Colonic mucosa (tissue), 4 donors: ENCODE results near the gene ZFC3H1. TPM values are rescaled to one million over a fixed set of nuclear protein-coding genes. Genes with fewer than 3 reads are reported as not detected.

Source experiments
- DNase-seq: peaks from one replicate; pipeline ENCODE4 v3.0.0-alpha.2; 2020
- H3K27ac ChIP-seq: fragments of 200-600 bp; one replicate; pipeline ENCODE4 v1.8.0; 2021
- H3K27me3 ChIP-seq: fragments of 200-600 bp; one replicate; pipeline ENCODE4 v1.8.0; 2021
- H3K36me3 ChIP-seq: fragments of 200-600 bp; one replicate; pipeline ENCODE4 v1.8.0; 2021
- H3K4me1 ChIP-seq: fragments of 200-600 bp; one replicate; pipeline ENCODE4 v1.8.0; 2021; ENCODE audit warnings: mild to moderate bottlenecking
- H3K4me3 ChIP-seq: fragments of 200-600 bp; one replicate; pipeline ENCODE4 v1.8.0; 2021
- H3K9ac ChIP-seq, 2 donors: one replicate each; pipeline ENCODE4 v1.7.0; 2013; ENCODE audit warnings: control low read depth in 2 of 2, low read depth in 2 of 2, low read length in 2 of 2
- H3K9me3 ChIP-seq: fragments of 200-600 bp; one replicate; pipeline ENCODE4 v1.8.0; 2021
- CTCF ChIP-seq: fragments of 200-600 bp; IDR thresholded peaks from one replicate; pipeline ENCODE4 v1.8.0; 2022; ENCODE audit warnings: antibody characterized with exemption, mild to moderate bottlenecking
- intact Hi-C: fragments of 100-400 bp; cut with DNase I; formaldehyde crosslinking; loops from one replicate; pipeline ENCODE4 v1.14.1; 2022
- total RNA-seq, 2 donors: library from RNA; stranded (reverse); fragmentation: NEBNext Ultra II Directional in 1 of 2; extraction: Animal tissue kit (Norgen Biotek cat#: 25700) in 1 of 2; gene quantifications; one replicate each; pipeline ENCODE4 v1.2.1, GENCODE V29; 2021
- donor health status: healthy.
- donor health status: DM: no; HTN: no; CAD: no.
- donor health status: DM: no; HTN: no; CAD: no.

ZFC3H1 gene
- total RNA-seq, 2 donors from 2014 or later, result 37.8 to 38.8 TPM

DNA sequence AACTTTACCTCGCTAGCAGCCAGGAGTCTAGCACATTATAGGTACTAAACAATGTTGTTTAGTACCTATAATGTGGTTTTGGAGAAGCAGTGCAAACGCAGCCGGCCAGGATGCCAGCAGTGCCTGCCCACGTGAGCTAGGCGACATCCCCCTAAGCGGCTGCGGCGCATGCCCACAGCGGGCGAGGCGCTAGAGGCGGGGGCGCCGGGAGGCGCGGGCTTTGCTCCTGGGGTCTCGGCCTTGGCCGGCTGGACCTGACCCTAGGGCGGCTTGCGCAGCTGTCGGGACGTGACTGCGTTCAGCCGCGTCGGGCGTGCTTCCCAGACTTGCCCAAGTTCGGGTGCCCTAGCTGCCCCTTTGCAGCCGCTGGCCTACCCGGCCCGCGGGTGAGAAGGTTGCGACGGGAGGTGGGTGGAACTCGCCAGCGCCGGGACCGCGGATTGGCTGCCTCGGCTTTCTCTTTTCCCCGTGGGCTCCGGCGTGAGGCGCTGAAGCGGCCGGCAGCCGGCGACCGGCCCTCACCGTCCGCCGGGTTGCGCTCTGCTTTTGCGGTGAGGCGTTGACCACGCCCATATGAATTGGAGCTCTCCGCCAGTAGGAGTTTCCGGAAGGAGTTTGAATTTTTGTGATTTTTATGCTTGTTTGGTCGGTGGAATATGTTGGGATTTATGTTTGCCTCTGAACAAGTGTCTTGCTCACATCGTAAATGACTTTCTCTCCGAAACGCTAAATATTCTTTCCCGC is 22.4 kb upstream of the ZFC3H1 start, which contains the start of gene TMEM19:
TMEM19 (plus strand) TSS at position 169 of the 744 bp plus-strand sequence. CDS start 599 bp downstream, outside the sequence.
- Histone ChIP-seq H3K9me3 (no peaks in the 10 kb centered on the region), H3K27me3 (no peaks in the 10 kb centered on the region), H3K27ac (peak within 1 kb of the TSS; percentile 92), H3K9ac (peak within 1 kb of the TSS; percentile 75 to 94), H3K36me3 (no peaks in the 10 kb centered on the region), H3K4me3 (peak within 1 kb of the TSS; percentile 66), H3K4me1 (peaks cover 7% of the 10 kb centered on the region)
- TF ChIP-seq CTCF, result no peak
- intact Hi-C loops, result loop anchor here (2.0 kb wide), 1 partner anchor 61 kb away; no protein-coding TSS in a partner anchor
- DNase-seq, result peak; percentile 91

- peaks cover 7% of the 10 kb centered on the region for H3K4me1 ChIP-seq
These were observed 21.8 kb upstream of the ZFC3H1 start for GRCh38 chr12:71685312-71685906.

GRCh38 chr12:71684081-71684480 is 20.4 kb upstream of the ZFC3H1 start:
- no peak for DNase-seq
- no peak for TF ChIP-seq CTCF
- Histone ChIP-seq H3K36me3 (no peaks in the 10 kb centered on the region), H3K9me3 (no peaks in the 10 kb centered on the region), H3K9ac (no peak overlapping the region), H3K4me1 (peaks cover 4% of the 10 kb centered on the region), H3K27me3 (no peaks in the 10 kb centered on the region), H3K4me3 (no peak overlapping the region), H3K27ac (no peak overlapping the region)
- intact Hi-C loops, result no loop called here

More at GRCh38 chr12:71685312-71685906, 21.8 kb upstream of the ZFC3H1 start:
- Histone ChIP-seq H3K9me3 (no peaks in the 10 kb centered on the region), H3K27me3 (no peaks in the 10 kb centered on the region), H3K9ac (peak overlapping the region; percentile 75 to 94), H3K36me3 (no peaks in the 10 kb centered on the region), H3K4me3 (peak overlapping the region; percentile 66), H3K27ac (peak overlapping the region; percentile 92)
- peak; percentile 25 for DNase-seq
- no peak for TF ChIP-seq CTCF
- intact Hi-C loops, result no loop called here

DNA sequence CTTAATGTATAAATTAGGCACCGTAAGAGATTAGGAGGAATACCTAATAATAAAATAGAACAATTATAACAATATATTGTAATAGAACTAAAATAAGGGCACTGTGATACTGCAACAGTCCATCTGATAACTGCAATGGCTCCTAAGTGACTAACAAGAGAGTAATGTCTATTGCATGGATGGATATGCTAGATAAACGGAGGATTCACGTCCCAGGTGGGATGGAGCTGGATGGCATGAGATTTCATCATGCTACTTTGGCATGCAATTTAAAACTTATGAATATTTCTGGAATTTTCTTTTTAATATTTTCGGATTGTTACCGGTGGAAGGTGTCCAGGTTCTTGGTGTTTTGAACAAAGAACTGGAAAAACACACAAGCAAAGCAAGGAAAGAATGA is 20.0 kb upstream of the ZFC3H1 start:
- TF ChIP-seq CTCF, result no peak

GRCh38 chr12:71682466-71682865 is 18.8 kb upstream of the ZFC3H1 start:
- Histone ChIP-seq H3K9ac (no peak overlapping the region), H3K27ac (no peak overlapping the region)
- intact Hi-C loops, result no loop called here

More for the DNA sequence above, 20.0 kb upstream of the ZFC3H1 start:
- Histone ChIP-seq H3K4me3 (no peak overlapping the region), H3K27me3 (no peaks in the 10 kb centered on the region), H3K9ac (no peak overlapping the region), H3K36me3 (no peaks in the 10 kb centered on the region), H3K9me3 (no peaks in the 10 kb centered on the region), H3K27ac (no peak overlapping the region), H3K4me1 (no peaks in the 10 kb centered on the region)
- DNase-seq, result no peak
- intact Hi-C loops, result no loop called here

More at GRCh38 chr12:71682466-71682865, 18.8 kb upstream of the ZFC3H1 start:
- no peak for TF ChIP-seq CTCF
- Histone ChIP-seq H3K36me3 (no peaks in the 10 kb centered on the region), H3K4me3 (no peak overlapping the region), H3K27me3 (no peaks in the 10 kb centered on the region), H3K9me3 (no peaks in the 10 kb centered on the region), H3K4me1 (no peaks in the 10 kb centered on the region)
- DNase-seq, result no peak
